GM12878 (cell line): ENCODE data around the gene ORC1. TPM values are rescaled to one million over a fixed set of nuclear protein-coding genes. Genes with fewer than 3 reads are reported as not detected.
A peak's percentile ranks its signal among the peaks of the same experiment; 100 is the strongest.

Experiments
- ATAC-seq: fragments of 200-7000 bp; cut with Tn5 transposase; 3 replicates; pipeline ENCODE4 v1.9.1; 2020; ENCODE audit warnings: mild to moderate bottlenecking, moderate library complexity
- BruUV-seq: library from RNA; stranded (reverse); fragments of 400-500 nt; replicated peaks from 2 replicates; lab custom pipeline; 2021; lab: Mats Ljungman, UMichigan
- CTCF ChIA-PET: fragments of 300-600 bp; sonication (Branson Sonifier 250); formaldehyde crosslinking; extraction: SDS; loops from one replicate; lab custom pipeline; 2021; ENCODE audit warnings: inconsistent platforms; lab: Yijun Ruan, JAX
- POLR2A ChIA-PET: fragments of 350-600 bp; formaldehyde crosslinking; extraction: SDS; loops from one replicate; lab custom pipeline; 2021; ENCODE audit warnings: inconsistent platforms; lab: Charles Lee
- RAD21 ChIA-PET: fragments of 300-600 bp; sonication (Branson Sonifier 250); formaldehyde crosslinking; loops from one replicate; lab custom pipeline; 2023; ENCODE audit warnings: antibody characterized with exemption; ENCODE audit not compliant: unreplicated experiment; lab: Charles Lee
- SMC1A ChIA-PET: fragments of 300-600 bp; sonication (Branson Sonifier 250); formaldehyde crosslinking; loops from one replicate; lab custom pipeline; 2023; ENCODE audit not compliant: unreplicated experiment, uncharacterized antibody; lab: Charles Lee
- DNase-seq: peaks from one replicate; pipeline ENCODE4 v3.0.0-alpha.2; 2011; ENCODE audit warnings: low read depth, low spot score
- FAIRE-seq: peaks from 3 replicates; lab custom pipeline; 2011; peaks lifted over from hg19 to GRCh38; lab: Jason Lieb, UNC
- H2AFZ ChIP-seq: 2 replicates; pipeline ENCODE4 v1.6.0; 2011; ENCODE audit warnings: low read depth, low read length, control low read depth; ENCODE audit not compliant: control insufficient read depth
- H3K27ac ChIP-seq: 2 replicates; pipeline ENCODE4 v1.5.1; 2011; ENCODE audit warnings: control low read depth; ENCODE audit not compliant: control insufficient read depth, insufficient read depth
- H3K27me3 ChIP-seq, 2 experiments: replicated peaks in 1 of 2; 2 replicates each; pipeline versions ENCODE4 v1.6.0 to v1.6.1; 2011; ENCODE audit warnings: low read length in 1 of 2; ENCODE audit not compliant: control insufficient read depth in 2 of 2, insufficient read depth in 2 of 2
- H3K36me3 ChIP-seq, 2 experiments: 2 replicates each; pipeline ENCODE4 v1.5.1; 2011; ENCODE audit warnings: low read length in 1 of 2; ENCODE audit not compliant: control insufficient read depth in 2 of 2, insufficient read depth in 2 of 2
- H3K4me1 ChIP-seq: 2 replicates; pipeline ENCODE4 v1.6.1; 2011; ENCODE audit warnings: mild to moderate bottlenecking, low read length, moderate library complexity, mixed read lengths; ENCODE audit not compliant: control insufficient read depth, insufficient read depth
- H3K4me2 ChIP-seq: 2 replicates; pipeline ENCODE4 v1.6.0; 2011; ENCODE audit warnings: control low read depth; ENCODE audit not compliant: control insufficient read depth, insufficient read depth
- H3K4me3 ChIP-seq: fragments of 200-600 bp; sonication (generic); 2 replicates; pipeline ENCODE4 v1.5.1; 2016
- H3K79me2 ChIP-seq: 2 replicates; pipeline ENCODE4 v1.6.0; 2011; ENCODE audit warnings: low read length; ENCODE audit not compliant: control insufficient read depth, insufficient read depth
- H3K9ac ChIP-seq: 2 replicates; pipeline ENCODE4 v1.8.0; 2011; ENCODE audit warnings: low read length, control low read depth, mixed read lengths; ENCODE audit not compliant: control insufficient read depth, insufficient read depth
- H3K9me3 ChIP-seq: replicated peaks from 3 replicates; pipeline ENCODE4 v1.5.1; 2011; ENCODE audit warnings: mild to moderate bottlenecking, low read length; ENCODE audit not compliant: control insufficient read depth, insufficient read depth
- H4K20me1 ChIP-seq: 2 replicates; pipeline ENCODE4 v1.6.0; 2011; ENCODE audit not compliant: control insufficient read depth, insufficient read depth
- FOXM1 ChIP-seq: IDR thresholded peaks from 2 replicates; pipeline ENCODE4 v1.6.1; 2012; ENCODE audit warnings: low read depth, mild to moderate bottlenecking, inconsistent platforms, low read length, moderate library complexity
- KLF5 ChIP-seq: fragments of 450-650 bp; IDR thresholded peaks from 2 replicates; pipeline ENCODE4 v1.6.1; 2014; ENCODE audit warnings: mild to moderate bottlenecking; ENCODE audit not compliant: partially characterized antibody
- NFYB ChIP-seq: IDR thresholded peaks from 2 replicates; pipeline ENCODE4 v1.6.1; 2011; ENCODE audit warnings: low read depth, mild to moderate bottlenecking, low read length, improper control_type of control experiment, moderate library complexity; ENCODE audit not compliant: insufficient read depth
- WGBS: methylation state at CpG from one replicate; pipeline ENCODE4 v1.1.6; 2016; ENCODE audit warnings: low lambda C conversion rate; ENCODE audit not compliant: insufficient replicate concordance, insufficient coverage; ENCODE audit errors: missing lambda C conversion rate; 5-methylcytosine and 5-hydroxymethylcytosine counted together
- in situ Hi-C: fragments of 300-500 bp; cut with MboI; formaldehyde crosslinking; loops from 9 replicates; pipeline ENCODE4 v1.14.3; 2018; ENCODE audit warnings: mixed read lengths
- intact Hi-C: fragments of 100-400 bp; cut with micrococcal nuclease; formaldehyde crosslinking; loops from one replicate; pipeline ENCODE4 v1.14.2; 2022; ENCODE audit not compliant: unreplicated experiment
- polyA plus RNA-seq, 11 experiments: library from polyadenylated mRNA; depleted of rRNA in 4 of 11; unstranded in 6 of 11; stranded (reverse) in 5 of 11; fragments of >200 nt; fragmentation: Nextera tagmentation in 4 of 11; fragmentation: Illumina TruSeq in 1 of 11; extraction: Ambion mirVana in 4 of 11; extraction: Trizol in 1 of 11; gene quantifications; 1 replicate in 1 of 11; 2 replicates in 10 of 11; pipeline versions ENCODE4 v1.2.1 to v1.2.3, GENCODE V29; 2011 to 2016; ENCODE audit warnings: inconsistent platforms in 2 of 11, missing spikeins in 2 of 11, low read depth in 1 of 11
- total RNA-seq, 4 experiments: library from RNA; depleted of rRNA in 3 of 4; stranded (reverse); fragments of >200 nt in 3 of 4; fragmentation: Illumina TruSeq in 1 of 4; extraction: Trizol in 1 of 4; gene quantifications; 2 replicates each; pipeline versions ENCODE4 v1.2.1 to v1.2.3, GENCODE V29; 2013 to 2021
- TF ChIP-seq, protein P1 (sequence below), 3 experiments: IDR thresholded peaks in 2 of 3; conservative IDR thresholded peaks in 1 of 3; 2 replicates each; pipeline ENCODE4 v1.5.1; 2011; ENCODE audit warnings: low read depth in 3 of 3, low read length in 3 of 3, mild to moderate bottlenecking in 3 of 3, control low read depth in 2 of 3, moderate library complexity in 2 of 3, inconsistent platforms in 1 of 3, mixed read lengths in 1 of 3; ENCODE audit not compliant: control insufficient read depth in 2 of 3, insufficient read depth in 1 of 3; ENCODE audit errors: extremely low read depth in 1 of 3

The ORC1 gene
- total and polyA plus RNA-seq, 10 of the 15 experiments (the other 5 are each of a cell fraction or from before 2014, with no cell fraction given) = 7.7 to 34.6 (median 28.7) TPM

DNA sequence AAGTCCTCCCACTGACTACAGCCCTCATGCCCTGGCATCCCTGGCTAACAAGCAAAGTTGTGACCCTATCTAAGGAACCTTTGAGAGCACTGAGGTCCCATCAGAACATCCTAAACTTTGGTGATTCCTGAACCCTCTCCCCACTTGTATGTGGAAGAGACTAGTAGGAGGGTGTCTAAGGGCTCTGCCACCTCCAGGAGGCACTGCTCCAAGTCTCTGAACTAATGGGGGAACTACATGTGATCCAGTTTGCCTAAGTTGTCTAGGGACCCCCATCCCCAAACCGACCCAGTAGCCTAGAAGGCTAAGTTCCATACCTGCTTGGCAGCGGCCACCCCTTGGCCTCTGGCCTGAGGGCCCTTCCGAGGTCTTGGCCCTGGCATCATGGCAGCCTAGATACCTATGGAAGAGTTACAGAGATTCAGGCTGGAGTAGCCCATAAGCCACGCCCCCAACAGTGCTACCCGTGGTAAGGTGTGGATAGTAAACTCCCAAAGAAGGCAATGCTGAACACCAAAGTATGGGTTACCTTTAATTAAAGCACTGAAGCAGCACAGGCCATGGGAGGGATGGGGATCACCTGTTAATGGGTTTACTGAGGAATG is 39.9 kb downstream of the ORC1 start:
- peaks cover 4% of the 10 kb centered on the region for H3K4me1 ChIP-seq
- H3K4me2 ChIP-seq = peak overlapping the region; percentile 94
- no peak overlapping the region for H2AFZ ChIP-seq
- H3K27me3 ChIP-seq = no peaks in the 10 kb centered on the region
- no peaks in the 10 kb centered on the region for H3K9me3 ChIP-seq
- H3K9ac ChIP-seq = no peak overlapping the region
- in situ Hi-C loops (no loop called here), intact Hi-C loops (loop anchor here (10.0 kb wide), 2 partner anchors 220 to 320 kb away; partner anchors contain the start of gene ZFYVE9)
- CTCF ChIA-PET = interaction anchor here (0.6 to 1.2 kb wide), 4 partner anchors 42 to 333 kb away, joined by 3 to 5 read pairs (median 4); no protein-coding TSS in a partner anchor
- POLR2A ChIA-PET = interaction anchor here (0.6 to 1.5 kb wide), 3 partner anchors 16 to 308 kb away, joined by 3 read pairs; no protein-coding TSS in a partner anchor
- peak; percentile 56 for FAIRE-seq
- RAD21 ChIA-PET = no interaction called here
- no peak for DNase-seq
- SMC1A ChIA-PET = interaction anchor here (1.3 kb wide), 1 partner anchor 40 kb away, joined by 7 read pairs; the partner anchor contains the start of genes ORC1 and PRPF38A
- 0 out of 2 replicates have a peak overlapping the region, but pooled peaks have one; percentile 88 for H3K4me3 ChIP-seq
- no peaks in the 10 kb centered on the region for H4K20me1 ChIP-seq
- no peak overlapping the region for H3K27ac ChIP-seq
- peaks cover 21% of the 10 kb centered on the region for H3K79me2 ChIP-seq
- BruUV-seq = TSS peak; percentile 58
- WGBS = 79% methylated on average over 5 of the region's 5 CpGs
- no peak for ATAC-seq
- TF ChIP-seq NFYB (no peak), FOXM1 (no peak), KLF5 (no peak)
- TF ChIP-seq, protein P1, sequence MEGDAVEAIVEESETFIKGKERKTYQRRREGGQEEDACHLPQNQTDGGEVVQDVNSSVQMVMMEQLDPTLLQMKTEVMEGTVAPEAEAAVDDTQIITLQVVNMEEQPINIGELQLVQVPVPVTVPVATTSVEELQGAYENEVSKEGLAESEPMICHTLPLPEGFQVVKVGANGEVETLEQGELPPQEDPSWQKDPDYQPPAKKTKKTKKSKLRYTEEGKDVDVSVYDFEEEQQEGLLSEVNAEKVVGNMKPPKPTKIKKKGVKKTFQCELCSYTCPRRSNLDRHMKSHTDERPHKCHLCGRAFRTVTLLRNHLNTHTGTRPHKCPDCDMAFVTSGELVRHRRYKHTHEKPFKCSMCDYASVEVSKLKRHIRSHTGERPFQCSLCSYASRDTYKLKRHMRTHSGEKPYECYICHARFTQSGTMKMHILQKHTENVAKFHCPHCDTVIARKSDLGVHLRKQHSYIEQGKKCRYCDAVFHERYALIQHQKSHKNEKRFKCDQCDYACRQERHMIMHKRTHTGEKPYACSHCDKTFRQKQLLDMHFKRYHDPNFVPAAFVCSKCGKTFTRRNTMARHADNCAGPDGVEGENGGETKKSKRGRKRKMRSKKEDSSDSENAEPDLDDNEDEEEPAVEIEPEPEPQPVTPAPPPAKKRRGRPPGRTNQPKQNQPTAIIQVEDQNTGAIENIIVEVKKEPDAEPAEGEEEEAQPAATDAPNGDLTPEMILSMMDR (IDR thresholded peaks at IDR 0.05 in 2 of 3, conservative IDR thresholded peaks at IDR 0.05 in 1 of 3; ENCODE audit: control insufficient read depth in 2 of 3, extremely low read depth in 1 of 3, insufficient read depth in 1 of 3, low read depth in 3 of 3, low read length in 3 of 3) = peak in 2 of 3 experiments; percentile 12 to 25; a peak in 1 of 6 replicates
- H3K36me3 ChIP-seq = peaks cover 8 to 14% of the 10 kb centered on the region in 2 experiments
